Amniotic stem cell (primary cell): Measurements from ENCODE around the gene LMAN1L.
"Not testable (repeated sequence)": the region's sequence is repeated elsewhere in the genome, so short reads cannot be mapped to it uniquely, and the experiment has no call there.

Source experiments
- DNase-seq: peaks from one replicate; lab custom pipeline; 2025; lab: John Stamatoyannopoulos, UW

LMAN1L gene

GRCh38 chr15:74782259-74783071 lies 30.2 kb upstream of the LMAN1L start:
- no peak for DNase-seq

DNA sequence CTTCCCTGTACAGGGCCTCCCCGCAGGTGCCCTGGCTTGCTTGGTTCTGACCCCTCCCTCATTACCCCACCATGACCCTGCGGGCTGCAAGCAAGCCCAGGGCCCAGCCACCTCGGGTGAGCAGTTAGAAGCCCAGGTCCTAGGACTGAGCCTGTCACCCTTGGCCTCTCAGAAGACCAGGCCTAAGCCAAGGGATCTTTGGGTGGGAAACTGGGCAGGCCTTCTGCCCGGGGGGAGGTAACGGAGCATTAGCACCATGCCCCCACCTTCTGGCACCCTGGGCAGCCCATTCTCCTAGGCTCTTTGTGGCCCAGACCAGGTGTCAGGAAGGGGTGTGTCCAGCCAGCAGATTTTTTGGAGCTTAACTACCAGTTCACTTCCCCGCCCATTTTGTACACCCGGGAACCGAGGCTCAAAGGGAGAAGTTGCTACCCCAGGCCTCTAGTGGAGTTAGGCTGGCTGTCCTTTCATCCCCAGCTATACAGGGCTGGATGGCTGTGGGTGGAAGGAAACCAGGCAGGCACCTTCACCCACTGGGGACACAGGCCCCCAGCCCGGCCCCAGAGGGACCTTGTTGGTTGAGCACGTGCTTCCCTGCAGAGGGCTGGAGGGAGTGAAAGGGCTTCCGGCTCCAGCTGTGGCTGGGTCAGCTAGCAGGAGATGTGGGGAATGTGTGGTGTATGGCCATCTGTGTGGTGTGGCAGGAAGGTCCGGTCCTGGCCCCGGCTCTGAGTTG lies 29.4 kb upstream of the LMAN1L start:
- no peak for DNase-seq

DNA sequence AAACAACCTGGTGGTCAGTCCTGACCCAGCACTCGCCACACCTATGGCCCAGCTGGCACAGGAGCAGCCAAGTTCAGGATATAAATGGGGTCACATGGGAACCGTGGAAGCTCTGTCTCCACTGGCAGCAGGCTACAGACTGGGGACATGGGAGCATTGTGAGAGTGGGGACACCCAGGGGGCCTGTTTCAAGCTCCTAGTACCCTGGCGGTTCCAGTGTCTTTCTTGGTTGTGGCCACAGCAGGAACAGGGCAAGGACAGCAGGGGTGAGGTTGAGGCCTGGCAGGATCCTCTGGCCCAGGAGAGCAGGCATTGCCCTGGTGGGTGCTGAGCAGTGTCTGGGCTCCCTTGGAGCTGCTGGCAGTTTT lies 28.8 kb upstream of the LMAN1L start:
- no peak for DNase-seq

DNA sequence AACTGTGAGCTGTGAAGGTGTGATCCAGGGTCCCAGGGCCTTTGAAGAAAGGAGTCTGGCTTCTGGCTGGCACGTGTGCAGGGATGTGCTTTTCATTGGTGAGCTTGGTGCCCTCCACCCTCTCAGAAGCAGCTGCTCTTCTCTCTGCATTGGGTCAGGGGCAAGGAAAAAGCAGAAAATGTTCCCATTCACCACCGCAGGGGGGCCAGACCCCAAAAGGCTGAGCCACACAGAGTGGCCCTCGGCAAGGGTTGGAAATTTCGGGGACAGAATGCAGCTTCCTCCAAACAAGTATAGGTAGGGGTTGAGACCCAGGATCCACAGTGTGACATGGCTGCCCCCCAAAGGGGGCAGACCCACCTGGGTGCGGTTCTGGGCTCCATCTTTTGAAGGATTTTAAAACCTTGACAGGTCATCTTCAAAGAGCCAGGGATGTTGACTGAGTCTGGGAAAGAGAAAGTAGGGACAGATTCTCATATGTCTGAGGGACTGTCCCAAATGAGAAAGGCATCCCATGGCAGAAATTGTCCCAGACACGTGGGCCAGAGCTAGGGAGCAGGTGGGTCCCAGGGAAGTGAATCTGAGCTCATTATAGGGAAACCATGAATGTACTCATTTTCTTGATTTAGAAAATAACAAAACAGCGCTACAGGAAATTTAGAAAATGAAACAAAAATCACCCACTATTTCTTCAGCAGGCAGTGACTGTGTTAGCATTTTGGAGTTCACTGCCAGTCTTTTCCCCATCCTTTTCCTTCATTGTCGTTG lies 28.0 kb upstream of the LMAN1L start:
- DNase-seq: no peak

- DNase-seq: no peak
These were observed 27.2 kb upstream of the LMAN1L start for GRCh38 chr15:74785194-74786032.

DNA sequence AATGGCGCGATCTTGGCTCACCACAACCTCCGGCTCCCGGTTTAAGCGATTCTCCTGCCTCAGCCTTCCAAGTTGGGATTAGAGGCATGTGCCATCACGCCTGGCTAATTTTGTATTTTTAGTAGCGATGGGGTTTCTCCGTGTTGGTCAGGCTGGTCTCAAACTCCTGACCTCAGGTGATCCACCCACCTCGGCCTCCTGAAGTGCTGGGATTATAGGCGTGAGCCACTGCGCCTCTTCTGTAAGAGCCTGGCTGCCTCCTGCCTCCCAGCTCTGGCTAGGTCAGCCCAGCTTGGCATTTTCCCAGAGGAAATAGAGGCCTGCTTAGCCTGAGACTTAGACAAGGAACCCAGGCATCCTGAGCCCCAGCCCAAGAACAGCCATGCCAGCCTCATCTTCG lies 26.6 kb upstream of the LMAN1L start:
- not testable (repeated sequence) for DNase-seq

DNA sequence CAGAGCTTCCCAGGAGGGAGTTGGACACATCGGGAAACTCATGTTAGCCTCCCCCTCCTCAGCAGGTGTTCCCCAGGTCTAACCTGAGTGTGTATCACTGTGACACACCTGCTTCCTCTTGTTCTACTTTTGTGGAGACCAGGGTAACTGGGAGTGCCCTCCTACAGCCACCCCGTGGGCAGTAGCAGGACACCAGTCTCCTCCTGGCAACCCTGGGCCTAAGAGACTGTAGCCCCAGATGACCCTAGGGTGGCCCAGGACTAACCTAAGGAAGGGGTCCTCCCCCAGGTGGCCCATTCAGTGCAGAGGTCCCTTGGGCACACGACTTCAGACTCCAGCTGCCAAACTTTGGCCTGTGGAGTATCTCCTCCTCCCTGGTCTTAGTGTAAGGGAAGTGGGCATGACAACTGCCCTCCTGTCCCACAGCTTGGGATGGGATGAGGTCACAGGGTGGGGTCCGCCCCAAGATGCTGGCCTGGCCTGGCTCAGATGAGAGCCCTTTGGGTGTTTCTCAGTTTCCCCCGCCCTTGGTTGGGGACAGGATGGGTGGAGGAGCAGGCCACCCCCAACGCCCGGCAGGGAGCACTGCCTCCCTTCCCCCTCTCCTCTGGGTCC lies 26.0 kb upstream of the LMAN1L start:
- no peak for DNase-seq

DNA sequence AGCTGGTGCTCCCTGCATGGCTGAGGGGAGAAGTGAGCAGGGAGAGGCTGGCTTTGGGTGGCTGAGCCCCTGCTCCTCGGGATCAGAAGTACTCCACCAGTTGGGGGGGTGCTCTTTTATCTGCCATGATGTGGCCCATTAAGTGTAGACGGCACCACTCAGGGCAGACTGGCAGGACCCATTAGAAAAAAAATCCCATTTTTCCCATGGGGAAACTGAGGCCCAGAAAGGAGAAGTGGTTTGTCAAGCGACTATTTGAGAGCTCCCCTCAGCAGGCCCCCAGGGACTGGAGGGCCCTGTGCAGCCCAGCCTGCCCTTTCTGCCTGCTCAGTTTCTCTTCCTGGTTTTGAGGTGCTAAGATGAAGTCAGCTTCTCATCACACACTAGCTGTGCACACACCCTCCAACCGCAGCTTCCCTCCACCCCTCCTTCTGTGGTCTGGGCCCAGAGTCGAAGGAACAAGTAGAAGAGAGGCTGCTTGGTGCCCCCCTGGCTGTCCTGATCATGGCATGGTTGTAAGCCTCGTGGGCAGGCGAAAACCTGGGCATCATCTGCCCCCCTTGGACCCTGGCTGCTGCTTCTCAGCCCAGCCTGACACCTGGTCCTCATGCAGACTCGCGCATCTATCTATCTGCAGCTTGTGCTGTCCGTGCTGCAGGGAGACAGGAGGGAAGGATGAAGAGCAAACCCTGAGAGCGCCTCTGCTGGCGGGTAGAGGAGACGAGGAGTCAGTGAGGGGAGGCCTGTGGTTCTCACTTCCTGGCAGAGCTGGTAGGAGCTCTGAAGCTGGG lies 25.2 kb upstream of the LMAN1L start:
- DNase-seq: no peak

- no peak for DNase-seq
These were observed 24.5 kb upstream of the LMAN1L start for GRCh38 chr15:74788042-74788682.

DNA sequence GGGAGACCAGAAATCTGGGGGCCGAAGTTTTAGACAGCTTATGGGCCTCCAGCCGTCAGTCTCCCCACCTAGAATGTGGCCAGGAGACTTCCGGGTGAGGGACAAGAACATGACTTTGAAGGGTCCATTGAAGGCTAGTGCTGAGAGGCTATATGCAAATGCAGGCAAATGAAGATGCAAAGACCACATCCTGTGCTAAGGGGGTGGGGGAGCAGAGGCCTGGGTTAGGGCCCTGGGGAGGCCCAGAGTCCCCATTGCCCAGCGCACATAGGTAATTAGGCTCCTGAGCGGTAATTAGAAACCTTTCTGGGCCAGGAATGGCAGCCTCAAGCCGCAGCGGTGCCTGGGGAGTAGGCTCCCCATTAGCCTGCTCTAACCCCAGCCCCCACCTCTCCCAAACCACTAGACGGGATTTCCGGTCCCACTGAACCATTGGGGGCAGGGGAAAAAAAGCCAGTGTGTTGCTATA lies 23.9 kb upstream of the LMAN1L start:
- no peak for DNase-seq

DNA sequence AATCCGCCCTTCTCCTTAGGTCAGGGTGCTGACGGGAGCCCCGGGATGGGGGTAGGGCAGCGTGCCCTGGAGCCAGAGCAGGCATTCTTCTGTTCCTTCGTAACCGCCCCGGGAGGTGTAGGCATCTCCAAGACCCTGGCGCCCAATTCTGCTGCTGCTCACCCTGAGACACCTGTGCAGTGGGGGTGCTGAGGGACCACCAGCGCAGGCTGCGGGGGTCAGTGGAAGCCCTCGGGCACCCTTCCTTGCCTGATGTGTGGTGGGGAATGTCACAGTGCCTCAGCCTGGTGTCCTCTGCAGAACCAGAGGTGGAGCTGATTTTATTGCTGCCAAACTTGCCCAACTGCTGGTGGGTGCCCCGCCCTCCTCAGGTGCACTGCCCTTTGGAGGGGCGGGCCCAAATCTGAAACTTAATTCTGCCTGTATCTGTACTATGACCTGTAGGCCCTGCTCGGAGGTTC lies 23.4 kb upstream of the LMAN1L start:
- no peak for DNase-seq

GRCh38 chr15:74789741-74790079 lies 22.9 kb upstream of the LMAN1L start:
- no peak for DNase-seq

DNA sequence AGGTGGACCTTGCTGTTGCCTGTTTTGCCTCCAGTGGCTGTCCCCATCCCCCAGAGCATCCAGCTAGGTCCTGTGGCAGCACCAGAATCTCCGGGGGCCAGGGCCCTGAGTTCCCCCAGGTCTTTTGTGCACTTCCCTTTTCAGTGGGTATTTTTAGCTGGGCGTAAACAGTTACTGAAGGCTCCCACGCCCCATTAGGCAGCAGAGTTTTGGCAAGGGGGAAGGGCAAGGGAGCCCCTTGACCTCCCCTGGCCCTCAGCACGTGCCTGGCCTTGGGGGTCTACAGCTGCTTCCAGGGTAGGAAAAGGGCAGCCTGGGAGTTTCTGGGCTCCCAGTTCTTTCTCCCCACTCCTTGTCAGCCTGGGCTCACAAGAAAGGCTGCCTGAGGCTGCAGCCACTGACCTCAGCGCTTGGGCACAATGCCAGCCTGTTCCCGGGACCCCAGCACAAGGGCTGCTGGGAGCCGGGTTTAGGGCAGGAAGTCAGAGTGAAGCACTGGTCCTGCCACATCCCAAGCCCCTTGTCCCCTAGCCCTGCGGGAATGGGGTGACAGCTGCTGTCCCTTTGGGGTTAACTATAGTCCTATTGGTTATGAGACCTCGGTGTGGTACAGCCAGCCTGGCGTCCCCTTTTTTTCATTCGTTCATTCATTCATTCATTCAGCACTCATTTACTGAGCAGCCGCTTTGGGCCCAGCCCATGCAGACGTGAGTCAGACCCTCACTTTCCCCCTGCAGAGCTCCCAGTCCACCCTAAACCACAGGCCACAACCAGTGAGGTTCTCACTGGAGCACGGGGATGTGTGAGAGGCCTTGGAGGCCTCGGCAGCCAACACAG lies 22.3 kb upstream of the LMAN1L start:
- no peak for DNase-seq

DNA sequence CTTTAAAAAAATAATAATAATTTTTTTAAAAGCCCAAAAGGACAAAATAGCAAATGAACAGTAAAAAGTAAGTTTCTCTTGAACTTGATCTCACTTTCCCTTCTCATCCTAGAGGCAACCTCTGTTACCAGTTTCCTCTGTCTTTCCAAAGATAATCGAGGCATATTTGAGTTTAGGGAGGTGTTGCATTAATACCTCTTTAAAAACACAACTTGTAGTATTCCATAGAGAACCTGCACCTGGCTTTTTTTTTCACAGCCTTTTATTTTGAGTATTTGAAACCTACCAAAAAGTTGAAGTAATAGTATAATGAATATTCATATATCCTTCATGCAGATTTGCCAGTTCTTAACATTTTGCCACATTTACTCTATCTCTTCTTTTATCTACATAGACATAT lies 21.6 kb upstream of the LMAN1L start:
- no peak for DNase-seq

- no peak for DNase-seq
These were observed 21.0 kb upstream of the LMAN1L start for GRCh38 chr15:74791667-74792066.

DNA sequence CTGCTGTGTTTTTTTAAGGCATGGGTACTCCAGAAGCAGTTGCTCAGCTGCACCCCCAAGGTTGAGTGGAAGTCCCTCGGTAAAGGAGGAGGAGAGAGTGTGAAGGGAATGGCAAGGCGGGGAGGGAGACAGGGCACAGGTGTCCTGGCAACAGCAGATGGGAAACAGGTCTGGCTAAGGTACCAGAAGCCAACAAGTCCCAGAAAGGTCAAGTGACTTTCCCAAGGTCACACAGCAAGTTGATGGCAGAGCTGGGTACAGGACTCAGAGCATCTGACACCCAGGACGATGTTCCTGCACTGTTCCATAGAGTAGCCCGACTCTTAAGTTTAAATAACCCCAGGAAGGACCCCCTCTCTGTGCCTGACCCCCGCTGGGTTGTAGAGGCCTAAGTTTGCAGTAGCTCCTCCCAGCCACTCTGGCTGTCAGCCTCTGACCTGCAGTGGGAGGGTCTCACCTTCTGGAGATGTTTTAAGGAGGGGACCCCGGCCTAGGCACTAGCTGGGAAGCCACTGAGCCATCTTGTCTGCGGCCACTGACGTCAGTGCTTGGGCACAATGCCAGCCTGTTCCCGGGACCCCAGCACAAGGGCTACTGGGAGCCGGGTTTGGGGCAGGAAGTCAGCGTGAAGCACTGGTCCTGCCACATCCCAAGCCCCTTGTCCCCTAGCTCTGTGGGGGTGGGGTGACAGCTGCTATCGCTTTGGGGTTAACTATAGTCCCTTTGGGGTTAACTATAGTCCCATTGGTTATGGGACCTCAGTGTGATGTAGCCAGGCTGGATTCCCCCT lies 20.2 kb upstream of the LMAN1L start:
- DNase-seq: no peak

DNA sequence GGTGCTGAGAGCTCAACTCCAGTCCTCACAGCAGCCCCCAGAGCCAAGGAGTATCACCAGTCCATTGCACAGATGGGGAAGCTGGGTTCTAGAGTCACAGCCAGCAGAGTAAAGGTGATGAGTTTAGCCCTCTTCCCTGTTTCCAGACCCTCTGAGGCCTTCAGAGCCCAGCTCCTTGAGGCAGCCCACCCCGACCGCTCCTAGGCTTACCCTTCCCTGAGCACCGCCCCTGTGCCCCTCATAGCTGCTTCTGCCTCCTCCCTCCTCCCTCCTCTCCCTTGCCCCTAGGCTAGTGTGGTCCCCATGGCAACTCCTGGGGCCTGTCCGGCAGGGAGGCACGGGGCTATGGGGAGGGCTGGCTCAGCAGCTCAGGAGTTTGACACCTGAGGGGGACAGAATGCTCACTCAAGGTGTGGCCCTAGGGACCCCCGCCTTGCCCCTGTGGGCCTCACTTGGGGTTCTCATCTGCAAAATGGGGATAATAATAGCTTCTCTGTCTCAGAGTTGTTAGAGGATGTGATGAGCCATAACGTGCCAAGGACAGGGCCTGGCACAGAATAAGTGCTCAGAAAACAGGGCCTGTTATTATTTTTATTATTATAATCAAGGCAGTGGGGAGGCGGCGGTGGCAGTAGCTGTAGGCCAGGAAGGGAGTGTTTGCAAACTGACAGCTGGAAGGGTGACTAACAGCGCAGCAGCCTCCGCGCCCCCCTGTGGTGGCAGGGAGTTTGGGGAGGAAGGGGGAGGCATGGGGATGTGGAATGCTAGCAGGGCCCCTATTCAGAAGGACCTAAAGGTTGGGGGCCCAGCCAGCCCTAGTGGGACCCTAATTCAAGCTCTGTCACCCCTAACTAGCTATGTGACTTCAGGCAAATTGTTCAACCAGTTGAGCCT lies 19.3 kb upstream of the LMAN1L start:
- DNase-seq: no peak
